Trophoblast cell (in vitro differentiated cells and primary cell): ENCODE results near the gene NPB.

Source experiments
- DNase-seq, 2 donors: peaks; one replicate each; pipeline ENCODE4 v3.0.0-alpha.2; 2016
- H2AFZ ChIP-seq: 2 replicates; pipeline ENCODE4 v1.6.1; 2013; ENCODE audit warnings: low read length, moderate library complexity, mild to moderate bottlenecking; ENCODE audit not compliant: insufficient read depth, poor library complexity
- H2AK5ac ChIP-seq: 2 replicates; pipeline ENCODE4 v1.6.1; 2013; ENCODE audit warnings: mild to moderate bottlenecking, low read length
- H2BK120ac ChIP-seq: 2 replicates; pipeline ENCODE4 v1.6.1; 2013; ENCODE audit warnings: low read length, mild to moderate bottlenecking, moderate library complexity; ENCODE audit not compliant: insufficient read depth, poor library complexity
- H2BK12ac ChIP-seq: 2 replicates; pipeline ENCODE4 v1.6.1; 2013; ENCODE audit warnings: mild to moderate bottlenecking, low read length, moderate library complexity
- H2BK5ac ChIP-seq: 2 replicates; pipeline ENCODE4 v1.6.1; 2013; ENCODE audit warnings: low read length, low read depth, moderate library complexity, mild to moderate bottlenecking; ENCODE audit not compliant: poor library complexity
- H3K14ac ChIP-seq: 2 replicates; pipeline ENCODE4 v1.6.1; 2013; ENCODE audit warnings: mild to moderate bottlenecking, low read length
- H3K18ac ChIP-seq: 2 replicates; pipeline ENCODE4 v1.6.1; 2013; ENCODE audit warnings: mild to moderate bottlenecking, low read length
- H3K23ac ChIP-seq: 2 replicates; pipeline ENCODE4 v1.6.1; 2013; ENCODE audit warnings: low read length
- H3K27ac ChIP-seq: 2 replicates; pipeline ENCODE4 v1.5.1; 2013; ENCODE audit warnings: low read depth, mild to moderate bottlenecking, inconsistent platforms, low read length, moderate library complexity
- H3K27me3 ChIP-seq: 2 replicates; pipeline ENCODE4 v1.6.1; 2013; ENCODE audit warnings: inconsistent platforms, mild to moderate bottlenecking, low read length, moderate library complexity; ENCODE audit not compliant: insufficient read depth
- H3K36me3 ChIP-seq, 2 experiments: 1 replicate in 1 of 2; 2 replicates in 1 of 2; pipeline ENCODE4 v1.6.1; 2013; ENCODE audit warnings: low read length in 2 of 2, mild to moderate bottlenecking in 2 of 2, moderate library complexity in 1 of 2; ENCODE audit not compliant: insufficient read depth in 2 of 2, control insufficient read depth in 1 of 2
- H3K4ac ChIP-seq: 2 replicates; pipeline ENCODE4 v1.6.1; 2013; ENCODE audit warnings: low read depth, mild to moderate bottlenecking, low read length, moderate library complexity
- H3K4me1 ChIP-seq, 2 experiments: 1 replicate in 1 of 2; 2 replicates in 1 of 2; pipeline ENCODE4 v1.6.1; 2013; ENCODE audit warnings: low read length in 2 of 2, mild to moderate bottlenecking in 2 of 2, moderate library complexity in 1 of 2; ENCODE audit not compliant: insufficient read depth in 2 of 2, control insufficient read depth in 1 of 2
- H3K4me2 ChIP-seq: 2 replicates; pipeline ENCODE4 v1.6.1; 2013; ENCODE audit warnings: inconsistent platforms, mild to moderate bottlenecking, low read length, moderate library complexity
- H3K4me3 ChIP-seq: 2 replicates; pipeline ENCODE4 v1.5.1; 2013; ENCODE audit warnings: mild to moderate bottlenecking, low read depth, low read length, inconsistent platforms
- H3K79me1 ChIP-seq: one replicate; pipeline ENCODE4 v1.6.1; 2013; ENCODE audit warnings: low read length
- H3K79me2 ChIP-seq: 2 replicates; pipeline ENCODE4 v1.6.1; 2013; ENCODE audit warnings: low read length, mild to moderate bottlenecking; ENCODE audit not compliant: control insufficient read depth, insufficient read depth, poor library complexity
- H3K9ac ChIP-seq: 2 replicates; pipeline ENCODE4 v1.6.1; 2013; ENCODE audit warnings: mild to moderate bottlenecking, low read length
- H3K9me3 ChIP-seq: 2 replicates; pipeline ENCODE4 v1.6.1; 2013; ENCODE audit warnings: low read depth, mild to moderate bottlenecking, control low read depth, inconsistent platforms, low read length; ENCODE audit not compliant: insufficient read depth
- H4K12ac ChIP-seq: 2 replicates; pipeline ENCODE4 v1.6.1; 2013; ENCODE audit warnings: low read depth, mild to moderate bottlenecking, low read length, moderate library complexity
- H4K8ac ChIP-seq: 2 replicates; pipeline ENCODE4 v1.6.1; 2013; ENCODE audit warnings: low read depth, mild to moderate bottlenecking, low read length, moderate library complexity
- H4K91ac ChIP-seq: one replicate; pipeline ENCODE4 v1.6.1; 2013; ENCODE audit warnings: low read depth, mild to moderate bottlenecking, low read length, moderate library complexity
- WGBS: extraction: QIAGEN DNeasy Blood & Tissue Kit; methylation state at CpG from one replicate; pipeline ENCODE4 v1.1.7; 2013; ENCODE audit warnings: missing lambda C conversion rate; ENCODE audit not compliant: insufficient read length, insufficient coverage; ENCODE audit errors: extremely low coverage; 5-methylcytosine and 5-hydroxymethylcytosine counted together

The NPB gene

GRCh38 chr17:81871387-81872230, 30.4 kb upstream of the NPB start:
- H4K8ac ChIP-seq: peak overlapping the region; percentile 96
- peak overlapping the region; percentile 84 for H2AFZ ChIP-seq
- H3K79me1 ChIP-seq: peaks cover 35% of the 10 kb centered on the region
- peak; percentile 81 to 92 for DNase-seq
- peak overlapping the region; percentile 82 for H3K27ac ChIP-seq
- peak overlapping the region; percentile 95 for H3K4ac ChIP-seq
- WGBS: no CpG with 5 or more reads among the region's 86 CpGs
- H2BK5ac ChIP-seq: peak overlapping the region; percentile 76
- H3K36me3 ChIP-seq: peaks cover 25 to 27% of the 10 kb centered on the region in 2 experiments
- H3K4me1 ChIP-seq: peaks cover 31 to 36% of the 10 kb centered on the region in 2 experiments
- H3K4me3 ChIP-seq: peak overlapping the region; percentile 91
- peak overlapping the region; percentile 94 for H2AK5ac ChIP-seq
- no peak overlapping the region for H2BK12ac ChIP-seq
- H3K79me2 ChIP-seq: peaks cover 23% of the 10 kb centered on the region
- peak overlapping the region; percentile 91 for H3K4me2 ChIP-seq
- H3K9me3 ChIP-seq: no peaks in the 10 kb centered on the region
- H3K23ac ChIP-seq: no peak overlapping the region
- H3K14ac ChIP-seq: peak overlapping the region; percentile 98
- H2BK120ac ChIP-seq: peak overlapping the region; percentile 93
- H4K91ac ChIP-seq: peak overlapping the region; percentile 98
- peak overlapping the region; percentile 91 for H4K12ac ChIP-seq
- H3K9ac ChIP-seq: peak overlapping the region; percentile 97
- H3K18ac ChIP-seq: peak overlapping the region; percentile 89
- no peaks in the 10 kb centered on the region for H3K27me3 ChIP-seq

- Histone ChIP-seq H2BK5ac (no peak overlapping the region), H2AFZ (no peak overlapping the region), H3K9ac (no peak overlapping the region), H4K8ac (no peak overlapping the region), H3K4me1 (no peaks in the 10 kb centered on the region), H2AK5ac (no peak overlapping the region), H3K4ac (no peak overlapping the region), H3K36me3 (peaks cover 10 to 16% of the 10 kb centered on the region in 2 experiments), H3K79me1 (no peaks in the 10 kb centered on the region), H2BK120ac (no peak overlapping the region), H3K9me3 (peaks cover 1% of the 10 kb centered on the region), H2BK12ac (no peak overlapping the region), H3K14ac (no peak overlapping the region), H3K4me3 (no peak overlapping the region), H3K4me2 (no peak overlapping the region), H4K91ac (no peak overlapping the region), H3K79me2 (no peaks in the 10 kb centered on the region), H3K27ac (no peak overlapping the region), H3K27me3 (no peaks in the 10 kb centered on the region), H3K23ac (no peak overlapping the region), H4K12ac (no peak overlapping the region), H3K18ac (no peak overlapping the region)
- DNase-seq: no peak
- no CpG with 5 or more reads among the region's 5 CpGs for whole genome bisulfite sequencing
These were observed 24.5 kb upstream of the NPB start for GRCh38 chr17:81877569-81877968.

- H3K14ac ChIP-seq: no peak overlapping the region
- H2BK12ac ChIP-seq: no peak overlapping the region
- WGBS: no CpG with 5 or more reads among the region's 3 CpGs
- peaks cover 14 to 19% of the 10 kb centered on the region in 2 experiments for H3K36me3 ChIP-seq
- H2AK5ac ChIP-seq: no peak overlapping the region
- no peak overlapping the region for H4K91ac ChIP-seq
- no peak overlapping the region for H3K4ac ChIP-seq
- no peak overlapping the region for H4K8ac ChIP-seq
- no peak overlapping the region for H3K4me2 ChIP-seq
- no peaks in the 10 kb centered on the region for H3K79me1 ChIP-seq
- no peak for DNase-seq
- no peak overlapping the region for H3K27ac ChIP-seq
- no peaks in the 10 kb centered on the region for H3K27me3 ChIP-seq
- no peaks in the 10 kb centered on the region for H3K4me1 ChIP-seq
- no peak overlapping the region for H3K9ac ChIP-seq
- H4K12ac ChIP-seq: no peak overlapping the region
- H2BK5ac ChIP-seq: no peak overlapping the region
- no peak overlapping the region for H2BK120ac ChIP-seq
- H3K4me3 ChIP-seq: no peak overlapping the region
- no peak overlapping the region for H3K18ac ChIP-seq
- H3K23ac ChIP-seq: no peak overlapping the region
- H2AFZ ChIP-seq: no peak overlapping the region
- H3K9me3 ChIP-seq: peaks cover 1% of the 10 kb centered on the region
- no peaks in the 10 kb centered on the region for H3K79me2 ChIP-seq
These were observed 23.7 kb upstream of the NPB start for GRCh38 chr17:81878294-81878693.

DNA sequence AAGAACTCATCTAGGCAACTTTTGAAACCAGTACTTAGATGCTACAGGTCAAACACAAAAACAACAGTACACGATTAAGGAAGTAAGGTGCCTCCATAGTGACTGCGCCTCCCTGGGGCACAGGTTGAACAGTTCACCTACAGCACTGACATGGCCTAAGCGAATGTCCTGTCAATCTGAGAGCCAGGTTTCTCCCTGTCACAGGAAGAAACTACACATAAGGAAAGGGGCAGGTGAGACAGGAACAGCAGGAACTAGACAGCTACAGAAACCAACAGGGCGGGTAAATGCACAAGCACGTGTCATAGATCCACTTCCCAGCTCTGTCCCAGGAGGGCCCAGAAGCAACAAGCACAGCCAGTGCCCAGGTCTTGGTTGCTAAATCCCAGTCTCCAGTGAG, 22.9 kb upstream of the NPB start:
- no peak overlapping the region for H2BK5ac ChIP-seq
- no peaks in the 10 kb centered on the region for H3K79me2 ChIP-seq
- H2AFZ ChIP-seq: no peak overlapping the region
- H3K79me1 ChIP-seq: no peaks in the 10 kb centered on the region
- H4K12ac ChIP-seq: no peak overlapping the region
- H3K4me3 ChIP-seq: no peak overlapping the region
- no peaks in the 10 kb centered on the region for H3K27me3 ChIP-seq
- H2AK5ac ChIP-seq: no peak overlapping the region
- no peak overlapping the region for H3K4me2 ChIP-seq
- H2BK12ac ChIP-seq: no peak overlapping the region
- H3K14ac ChIP-seq: no peak overlapping the region
- H4K91ac ChIP-seq: no peak overlapping the region
- H3K36me3 ChIP-seq: peaks cover 20% of the 10 kb centered on the region in 2 experiments
- no peak overlapping the region for H3K27ac ChIP-seq
- no peak overlapping the region for H3K9ac ChIP-seq
- no peak for DNase-seq
- H3K4me1 ChIP-seq: no peaks in the 10 kb centered on the region
- no peak overlapping the region for H3K23ac ChIP-seq
- H4K8ac ChIP-seq: no peak overlapping the region
- peaks cover 1% of the 10 kb centered on the region for H3K9me3 ChIP-seq
- no peak overlapping the region for H3K4ac ChIP-seq
- no CpG with 5 or more reads among the region's 5 CpGs for WGBS
- H2BK120ac ChIP-seq: no peak overlapping the region
- H3K18ac ChIP-seq: no peak overlapping the region
